Smooth muscle cell (in vitro differentiated cells): ENCODE measurements around the gene TRNP1. TPM values are rescaled to one million over a fixed set of nuclear protein-coding genes. Genes with fewer than 3 reads are reported as not detected.

Experiments
- DNase-seq: peaks from one replicate; lab custom pipeline; 2025; ENCODE audit not compliant: unreplicated experiment; lab: John Stamatoyannopoulos, UW
- H2AFZ ChIP-seq: fragments of 200-600 bp; sonication (generic); 2 replicates; pipeline ENCODE4 v1.6.0; 2016; ENCODE audit warnings: antibody characterized with exemption, low read depth, mild to moderate bottlenecking
- H3F3A ChIP-seq: fragments of 200-600 bp; sonication (generic); 2 replicates; pipeline ENCODE4 v1.6.0; 2017; ENCODE audit warnings: antibody characterized with exemption, low read depth
- H3K27ac ChIP-seq: fragments of 200-600 bp; sonication (generic); 2 replicates; pipeline ENCODE4 v1.5.1; 2016; ENCODE audit warnings: low read depth, mild to moderate bottlenecking
- H3K27me3 ChIP-seq: fragments of 200-600 bp; sonication (generic); 2 replicates; pipeline ENCODE4 v1.6.1; 2016; ENCODE audit warnings: low read depth, mild to moderate bottlenecking
- H3K36me3 ChIP-seq: fragments of 200-600 bp; sonication (generic); 2 replicates; pipeline ENCODE4 v1.5.1; 2016; ENCODE audit warnings: low read depth
- H3K4me1 ChIP-seq: fragments of 200-600 bp; sonication (generic); 2 replicates; pipeline ENCODE4 v1.5.1; 2016; ENCODE audit warnings: low read depth
- H3K4me2 ChIP-seq: fragments of 200-600 bp; sonication (generic); 2 replicates; pipeline ENCODE4 v1.6.0; 2016; ENCODE audit warnings: mild to moderate bottlenecking
- H3K4me3 ChIP-seq: fragments of 200-600 bp; sonication (generic); 2 replicates; pipeline ENCODE4 v1.5.1; 2016; ENCODE audit warnings: mild to moderate bottlenecking
- H3K79me2 ChIP-seq: fragments of 200-600 bp; sonication (generic); 2 replicates; pipeline ENCODE4 v1.6.0; 2016; ENCODE audit warnings: low read depth, mild to moderate bottlenecking
- H3K9ac ChIP-seq: fragments of 200-600 bp; sonication (generic); 2 replicates; pipeline ENCODE4 v1.6.0; 2016; ENCODE audit warnings: low read depth
- H3K9me3 ChIP-seq: fragments of 200-600 bp; sonication (generic); replicated peaks from 2 replicates; pipeline ENCODE4 v1.5.1; 2016; ENCODE audit warnings: low read depth
- H4K20me1 ChIP-seq: fragments of 200-600 bp; sonication (generic); 2 replicates; pipeline ENCODE4 v1.6.0; 2016; ENCODE audit warnings: low read depth
- CTCF ChIP-seq: fragments of 200-600 bp; sonication (generic); IDR thresholded peaks from 2 replicates; pipeline ENCODE4 v1.5.1; 2017; ENCODE audit warnings: borderline replicate concordance, mild to moderate bottlenecking, antibody characterized with exemption; ENCODE audit not compliant: insufficient read depth, poor library complexity, severe bottlenecking
- WGBS: methylation state at CpG from one replicate; pipeline ENCODE4 v1.1.7; 2016; ENCODE audit warnings: low lambda C conversion rate; 5-methylcytosine and 5-hydroxymethylcytosine counted together
- polyA plus RNA-seq: library from polyadenylated mRNA; unstranded; fragments of >200 nt; fragmentation: Nextera tagmentation; extraction: Ambion mirVana; gene quantifications from 2 replicates; pipeline ENCODE4 v1.2.1, GENCODE V29; 2016
- total RNA-seq: library from RNA; depleted of rRNA; stranded (reverse); fragments of >200 nt; gene quantifications from 2 replicates; pipeline ENCODE4 v1.2.3, GENCODE V29; 2014

TRNP1 gene
- total and polyA plus RNA-seq, 2 experiments from 2014 or later, result 4.4 to 18.6 TPM

- peaks cover 4% of the 10 kb centered on the region for H3F3A ChIP-seq
- H3K4me2 ChIP-seq, result peak overlapping the region; percentile 60
- H3K36me3 ChIP-seq, result no peaks in the 10 kb centered on the region
- peaks cover 18% of the 10 kb centered on the region for H3K4me1 ChIP-seq
- H3K9me3 ChIP-seq, result no peaks in the 10 kb centered on the region
- no peaks in the 10 kb centered on the region for H3K79me2 ChIP-seq
- 7% methylated on average over 24 of the region's 24 CpGs for WGBS
- H3K27ac ChIP-seq, result peak overlapping the region; percentile 74
- H3K27me3 ChIP-seq, result no peaks in the 10 kb centered on the region
- H4K20me1 ChIP-seq, result no peaks in the 10 kb centered on the region
- peak overlapping the region; percentile 1 for H3K9ac ChIP-seq
- no peak overlapping the region for H2AFZ ChIP-seq
- H3K4me3 ChIP-seq, result peak overlapping the region; percentile 40
- no peak for DNase-seq
- TF ChIP-seq CTCF, result no peak
Measured at GRCh38 chr1:27011976-27012563, 18.6 kb downstream of the TRNP1 start.

GRCh38 chr1:27015260-27015659 is 21.8 kb downstream of the TRNP1 start:
- no peak for DNase-seq
- no peak overlapping the region for H2AFZ ChIP-seq
- H3K27me3 ChIP-seq, result no peaks in the 10 kb centered on the region
- H3F3A ChIP-seq, result no peaks in the 10 kb centered on the region
- H3K4me2 ChIP-seq, result no peak overlapping the region
- H3K79me2 ChIP-seq, result no peaks in the 10 kb centered on the region
- H3K9me3 ChIP-seq, result no peaks in the 10 kb centered on the region
- TF ChIP-seq CTCF, result no peak
- no peak overlapping the region for H3K9ac ChIP-seq
- H4K20me1 ChIP-seq, result no peaks in the 10 kb centered on the region
- H3K27ac ChIP-seq, result no peak overlapping the region
- H3K4me1 ChIP-seq, result peaks cover 14% of the 10 kb centered on the region
- H3K4me3 ChIP-seq, result no peak overlapping the region
- H3K36me3 ChIP-seq, result no peaks in the 10 kb centered on the region
- WGBS, result 57% methylated on average over 3 of the region's 3 CpGs

GRCh38 chr1:27016376-27016775 is 22.9 kb downstream of the TRNP1 start:
- Histone ChIP-seq H3K27me3 (no peaks in the 10 kb centered on the region), H3K27ac (no peak overlapping the region), H3K4me2 (no peak overlapping the region), H3K36me3 (no peaks in the 10 kb centered on the region), H3K4me3 (no peak overlapping the region), H3K9me3 (no peaks in the 10 kb centered on the region), H3K79me2 (no peaks in the 10 kb centered on the region), H2AFZ (no peak overlapping the region), H3F3A (peaks cover 2% of the 10 kb centered on the region), H3K4me1 (peaks cover 8% of the 10 kb centered on the region), H4K20me1 (no peaks in the 10 kb centered on the region), H3K9ac (no peak overlapping the region)
- WGBS, result 92% methylated on average over 1 of the region's 1 CpG
- no peak for TF ChIP-seq CTCF
- DNase-seq, result no peak

GRCh38 chr1:27017207-27017606 is 23.7 kb downstream of the TRNP1 start:
- Histone ChIP-seq H3K9me3 (no peaks in the 10 kb centered on the region), H3K27ac (no peak overlapping the region), H3K27me3 (no peaks in the 10 kb centered on the region), H3K4me3 (no peak overlapping the region), H3K9ac (no peak overlapping the region), H3F3A (peaks cover 5% of the 10 kb centered on the region), H3K4me2 (no peak overlapping the region), H3K79me2 (no peaks in the 10 kb centered on the region), H2AFZ (no peak overlapping the region), H4K20me1 (no peaks in the 10 kb centered on the region), H3K4me1 (peaks cover 6% of the 10 kb centered on the region), H3K36me3 (no peaks in the 10 kb centered on the region)
- 90% methylated on average over 4 of the region's 4 CpGs for WGBS
- no peak for DNase-seq
- no peak for TF ChIP-seq CTCF
